A549 (cell line): Measurements from ENCODE around the gene TPRG1. TPM values are rescaled to one million over a fixed set of nuclear protein-coding genes. Genes with fewer than 3 reads are reported as not detected.

Source experiments
- ATAC-seq, 2 experiments: fragments of 200-7000 bp in 1 of 2; fragments of >200 bp in 1 of 2; cut with Nextera tagmentation in 1 of 2; cut with Tn5 transposase in 1 of 2; 3 replicates each; pipeline versions ENCODE4 v1.8.0 to v1.9.1; 2018 to 2020; ENCODE audit warnings: mild to moderate bottlenecking in 1 of 2, moderate library complexity in 1 of 2
- CTCF ChIA-PET: fragments of 300-600 bp; sonication (Branson Sonifier 250); formaldehyde crosslinking; extraction: SDS; loops from one replicate; lab custom pipeline; 2021; ENCODE audit warnings: antibody characterized with exemption, inconsistent platforms; lab: Yijun Ruan, JAX
- POLR2A ChIA-PET: fragments of 350-600 bp; formaldehyde crosslinking; extraction: SDS; loops from one replicate; lab custom pipeline; 2021; ENCODE audit warnings: antibody characterized with exemption, inconsistent platforms; lab: Yijun Ruan, JAX
- DNase-seq, 2 experiments: peaks; one replicate each; pipeline versions ENCODE4 v3.0.0 to v3.0.0-alpha.2; 2011 to 2016; ENCODE audit warnings: low read depth in 1 of 2, low spot score in 1 of 2
- FAIRE-seq: peaks from 2 replicates; lab custom pipeline; 2011; peaks lifted over from hg19 to GRCh38; lab: Jason Lieb, UNC
- H3K27ac ChIP-seq, 2 experiments: fragments of >200 bp; sonication (Bioruptor Twin); formaldehyde crosslinking; 3 replicates each; pipeline ENCODE4 v1.5.1; 2016 to 2017
- H3K4me1 ChIP-seq: fragments of >200 bp; sonication (Bioruptor Twin); formaldehyde crosslinking; 3 replicates; pipeline ENCODE4 v1.6.1; 2016
- H3K4me2 ChIP-seq: fragments of >200 bp; sonication (Bioruptor Twin); formaldehyde crosslinking; 3 replicates; pipeline ENCODE4 v1.6.1; 2016
- H3K4me3 ChIP-seq: fragments of >200 bp; sonication (Bioruptor Twin); formaldehyde crosslinking; 3 replicates; pipeline ENCODE4 v1.5.1; 2016
- H3K9me3 ChIP-seq: fragments of >200 bp; sonication (Bioruptor Twin); formaldehyde crosslinking; 3 replicates; pipeline ENCODE4 v1.6.1; 2016
- CBX2 ChIP-seq: fragments of 200-600 bp; sonication (generic); IDR thresholded peaks from 2 replicates; pipeline ENCODE4 v1.6.1; 2016; ENCODE audit warnings: low read depth, mild to moderate bottlenecking, borderline replicate concordance
- CEBPB ChIP-seq, 2 experiments: fragments of >200 bp in 1 of 2; sonication (Bioruptor Twin) in 1 of 2; formaldehyde crosslinking in 1 of 2; IDR thresholded peaks; 2 replicates each; pipeline ENCODE4 v1.6.1; 2012 to 2016
- CHD2 ChIP-seq: fragments of 150-350 bp; IDR thresholded peaks from 2 replicates; pipeline ENCODE4 v1.6.1; 2014; ENCODE audit warnings: low read length; ENCODE audit not compliant: partially characterized antibody
- EHF ChIP-seq: fragments of 250-450 bp; sonication (Bioruptor Pico); IDR thresholded peaks from 2 replicates; pipeline ENCODE4 v1.5.0; 2020; ENCODE audit warnings: mild to moderate bottlenecking
- ELK1 ChIP-seq: fragments of 150-350 bp; IDR thresholded peaks from 2 replicates; pipeline ENCODE4 v1.6.1; 2014; ENCODE audit warnings: low read depth, mild to moderate bottlenecking, low read length
- FOSB ChIP-seq: fragments of 250-450 bp; sonication (Bioruptor Pico); IDR thresholded peaks from 2 replicates; pipeline ENCODE4 v1.5.0; 2020; ENCODE audit warnings: mild to moderate bottlenecking, moderate library complexity
- FOSL2 ChIP-seq, 2 experiments: fragments of 450-650 bp in 1 of 2; fragments of >200 bp in 1 of 2; sonication (Bioruptor Twin) in 1 of 2; formaldehyde crosslinking; IDR thresholded peaks; 2 replicates each; pipeline versions ENCODE4 v1.5.0 to v1.6.1; 2016 to 2020; ENCODE audit warnings: mild to moderate bottlenecking in 1 of 2, moderate library complexity in 1 of 2
- FOXS1 ChIP-seq: fragments of 250-450 bp; sonication (Bioruptor Pico); IDR thresholded peaks from 2 replicates; pipeline ENCODE4 v1.5.0; 2020; ENCODE audit warnings: mild to moderate bottlenecking, moderate library complexity
- HDAC2 ChIP-seq: fragments of 200-600 bp; sonication (generic); IDR thresholded peaks from 2 replicates; pipeline ENCODE4 v1.6.1; 2016
- HOXA7 ChIP-seq: fragments of 250-450 bp; sonication (Bioruptor Pico); IDR thresholded peaks from 2 replicates; pipeline ENCODE4 v1.5.0; 2020; ENCODE audit warnings: mild to moderate bottlenecking, moderate library complexity
- MAFK ChIP-seq: fragments of 450-650 bp; IDR thresholded peaks from 2 replicates; pipeline ENCODE4 v1.6.1; 2014; ENCODE audit not compliant: partially characterized antibody
- MAZ ChIP-seq: fragments of 150-350 bp; IDR thresholded peaks from 2 replicates; pipeline ENCODE4 v1.6.1; 2014; ENCODE audit warnings: antibody characterized with exemption, low read depth, low read length, borderline replicate concordance
- MYC ChIP-seq: IDR thresholded peaks from 2 replicates; pipeline ENCODE4 v1.6.1; 2012; ENCODE audit warnings: mild to moderate bottlenecking, inconsistent platforms, low read length, improper control_type of control experiment, borderline replicate concordance
- NPAS2 ChIP-seq: fragments of 250-450 bp; sonication (Bioruptor Pico); IDR thresholded peaks from 2 replicates; pipeline ENCODE4 v1.8.0; 2022; ENCODE audit warnings: mild to moderate bottlenecking, moderate library complexity, borderline replicate concordance
- POLR2AphosphoS2 ChIP-seq: conservative IDR thresholded peaks from 2 replicates; pipeline ENCODE4 v1.6.1; 2012; ENCODE audit warnings: low read length, improper control_type of control experiment, inconsistent platforms
- RARB ChIP-seq: fragments of 250-450 bp; sonication (Bioruptor Pico); IDR thresholded peaks from 2 replicates; pipeline ENCODE4 v1.8.0; 2021; ENCODE audit warnings: mild to moderate bottlenecking, moderate library complexity
- RNF2 ChIP-seq: fragments of 200-600 bp; sonication (generic); IDR thresholded peaks from 2 replicates; pipeline ENCODE4 v1.6.1; 2016; ENCODE audit warnings: low read depth, mild to moderate bottlenecking, antibody characterized with exemption, moderate library complexity, borderline replicate concordance
- TP53 ChIP-seq: fragments of 250-450 bp; sonication (Bioruptor Pico); IDR thresholded peaks from 2 replicates; pipeline ENCODE4 v1.5.0; 2021; ENCODE audit warnings: mild to moderate bottlenecking, moderate library complexity
- USF2 ChIP-seq: fragments of 450-650 bp; IDR thresholded peaks from 2 replicates; pipeline ENCODE4 v1.6.1; 2014; ENCODE audit warnings: antibody characterized with exemption
- ZC3H11A ChIP-seq: fragments of 450-650 bp; IDR thresholded peaks from 2 replicates; pipeline ENCODE4 v1.6.1; 2014; ENCODE audit warnings: antibody characterized with exemption, mild to moderate bottlenecking
- ZFP36 ChIP-seq: fragments of 450-650 bp; IDR thresholded peaks from 2 replicates; pipeline ENCODE4 v1.6.1; 2014; ENCODE audit warnings: borderline replicate concordance; ENCODE audit not compliant: partially characterized antibody
- ZSCAN20 ChIP-seq: fragments of 250-450 bp; sonication (Bioruptor Pico); IDR thresholded peaks from 2 replicates; pipeline ENCODE4 v1.8.0; 2022; ENCODE audit warnings: mild to moderate bottlenecking, moderate library complexity
- WGBS: methylation state at CpG from one replicate; pipeline ENCODE4 v1.1.6; 2017; ENCODE audit errors: missing lambda C conversion rate; 5-methylcytosine and 5-hydroxymethylcytosine counted together
- polyA plus RNA-seq, 4 experiments: library from polyadenylated mRNA; depleted of rRNA in 3 of 4; stranded (reverse); fragments of >200 nt; fragmentation: RNase III in 1 of 4; extraction: RNeasy Plus Mini Kit Qiagen cat#74134 plus additional on column Dnase treatment in 1 of 4; gene quantifications; 2 replicates in 3 of 4; 3 replicates in 1 of 4; pipeline ENCODE4 v1.2.3, GENCODE V29; 2011 to 2017

Gene TPRG1
- polyA plus RNA-seq, 2 of the 4 experiments (the other 2 are of a cell fraction) = 0.21 to 1.1 TPM

GRCh38 chr3:189204167-189204866 is 32.5 kb downstream of the TPRG1 start (continued):
- TF ChIP-seq MYC (no peak), MAFK (no peak), FOSB (no peak), CBX2 (no peak), FOSL2 (IDR thresholded peaks at IDR 0.05) (no peak), FOSL2 (CRISPR knock-in tag; IDR thresholded peaks at IDR 0.05) (no peak)
- TF ChIP-seq, all 56 proteins: peak for 0

GRCh38 chr3:189204937-189205336 is 33.2 kb downstream of the TPRG1 start:
- no peaks in the 10 kb centered on the region for H3K9me3 ChIP-seq
- no peak overlapping the region for H3K4me2 ChIP-seq
- FAIRE-seq (no peak), ATAC-seq (no peak), DNase-seq (no peak)
- H3K27ac ChIP-seq = no peak overlapping the region
- TF ChIP-seq NPAS2 = no peak
- no peak for TF ChIP-seq POLR2AphosphoS2
- TF ChIP-seq CEBPB (IDR thresholded peaks at IDR 0.05) = no peak
- no peak for TF ChIP-seq ZC3H11A
- no peak for TF ChIP-seq EHF (CRISPR knock-in tag)
- no peak for TF ChIP-seq ELK1
- TF ChIP-seq MAFK = no peak
- no peak for TF ChIP-seq TP53 (CRISPR knock-in tag)
- no peak for TF ChIP-seq USF2
- no peak for TF ChIP-seq MAZ
- TF ChIP-seq FOSB = no peak
- TF ChIP-seq HOXA7 (CRISPR knock-in tag) = no peak
- H3K4me1 ChIP-seq = no peaks in the 10 kb centered on the region
- WGBS = 47% methylated on average over 2 of the region's 2 CpGs
- CTCF ChIA-PET = no interaction called here
- H3K4me3 ChIP-seq = no peak overlapping the region
- POLR2A ChIA-PET = no interaction called here

GRCh38 chr3:189210251-189210770 is 38.5 kb downstream of the TPRG1 start:
- ATAC-seq (no peak), DNase-seq (no peak), FAIRE-seq (no peak)
- Histone ChIP-seq H3K27ac (no peak overlapping the region), H3K9me3 (no peaks in the 10 kb centered on the region), H3K4me1 (no peaks in the 10 kb centered on the region), H3K4me2 (no peak overlapping the region), H3K4me3 (no peak overlapping the region)
- TF ChIP-seq USF2 (no peak), RNF2 (no peak), ZFP36 (no peak), FOXS1 (CRISPR knock-in tag) (no peak), HDAC2 (no peak), ZSCAN20 (no peak), RARB (CRISPR knock-in tag) (no peak), CHD2 (no peak)
- WGBS = 80% methylated on average over 4 of the region's 4 CpGs
- POLR2A ChIA-PET = no interaction called here
- CTCF ChIA-PET = interaction anchor here (1.2 to 1.4 kb wide), 2 partner anchors 22 to 24 kb away, joined by 3 to 5 read pairs; no protein-coding TSS in a partner anchor
